Measurements from ENCODE around the gene BIRC3. TPM values are rescaled to one million over a fixed set of nuclear protein-coding genes. Genes with fewer than 3 reads are reported as not detected.

BIRC3 gene
- total and polyA plus RNA-seq, 2 of the 4 experiments (the other 2 are of a cell fraction) = 2.2 to 5.0 TPM

GRCh38 chr11:102295045-102295444 lies 22.2 kb upstream of the BIRC3 start:
- intact Hi-C loops (cut with micrococcal nuclease) = no loop called here
- H2AFZ ChIP-seq (replicated peaks; ENCODE audit: low read length, poor library complexity) = peak overlapping the region; percentile 43

More at GRCh38 chr11:102295045-102295444, 22.2 kb upstream of the BIRC3 start:
- TF ChIP-seq BHLHE40 (IDR thresholded peaks at IDR 0.05; ENCODE audit: low read depth, low read length) (no peak), SMC3 (IDR thresholded peaks at IDR 0.05; ENCODE audit: low read depth, low read length) (no peak), MAZ (IDR thresholded peaks at IDR 0.05; ENCODE audit: borderline replicate concordance, low read depth, low read length) (no peak), CEBPB (IDR thresholded peaks at IDR 0.05; ENCODE audit: low read depth, low read length) (no peak), RCOR1 (IDR thresholded peaks at IDR 0.05; ENCODE audit: insufficient replicate concordance, low read length) (no peak), POLR2A (IDR thresholded peaks at IDR 0.05; ENCODE audit: low read depth, low read length) (no peak), MAFK (IDR thresholded peaks at IDR 0.05; ENCODE audit: low read depth, low read length) (no peak), MXI1 (IDR thresholded peaks at IDR 0.05; ENCODE audit: borderline replicate concordance, low read depth, low read length) (no peak), NFE2L2 (IDR thresholded peaks at IDR 0.05; ENCODE audit: low read depth, low read length) (no peak), RFX5 (IDR thresholded peaks at IDR 0.05; ENCODE audit: low read depth, low read length) (no peak), USF2 (IDR thresholded peaks at IDR 0.05; ENCODE audit: low read depth, low read length) (no peak), CTCF (conservative IDR thresholded peaks at IDR 0.05; ENCODE audit: low read depth, low read length) (no peak), FOS (IDR thresholded peaks at IDR 0.05; ENCODE audit: low read depth, low read length) (no peak)
- Histone ChIP-seq H4K91ac (ENCODE audit: insufficient read depth, low read depth, low read length) (no peak overlapping the region; the same call in 1 of the 2 replicates), H3K4me2 (ENCODE audit: low read depth, low read length) (no peak overlapping the region), H2BK5ac (ENCODE audit: low read depth, low read length, poor library complexity, severe bottlenecking) (no peak overlapping the region), H4K8ac (ENCODE audit: low read depth in 2 of 2, low read length in 2 of 2) (no peak overlapping the region), H3K56ac (ENCODE audit: extremely low read depth, insufficient read depth, low read length) (no peak overlapping the region), H2BK120ac (ENCODE audit: low read depth, low read length) (no peak overlapping the region), H3K14ac (replicated peaks; ENCODE audit: low read depth, low read length) (no peak overlapping the region), H2AK5ac (ENCODE audit: low read depth, low read length) (no peak overlapping the region), H3K18ac (ENCODE audit: low read depth, low read length) (no peak overlapping the region), H3K23ac (ENCODE audit: low read depth, low read length) (no peak overlapping the region), H3K9ac (ENCODE audit: low read depth, low read length) (no peak overlapping the region), H3K27me3 (ENCODE audit: control insufficient read depth, insufficient read depth, low read length) (no peaks in the 10 kb centered on the region), H4K20me1 (ENCODE audit: insufficient read depth, low read length) (no peaks in the 10 kb centered on the region), H3K36me3 (ENCODE audit: control insufficient read depth, insufficient read depth, low read length) (no peaks in the 10 kb centered on the region), H3K4me1 (ENCODE audit: control insufficient read depth, insufficient read depth, low read length) (no peaks in the 10 kb centered on the region), H3K79me1 (ENCODE audit: low read depth in 1 of 2, low read length in 2 of 2) (no peaks in the 10 kb centered on the region), H4K5ac (ENCODE audit: low read depth, low read length) (no peak overlapping the region), H3K9me1 (ENCODE audit: insufficient read depth, low read length) (no peaks in the 10 kb centered on the region), H2BK20ac (ENCODE audit: low read depth, low read length) (no peak overlapping the region), H3K4ac (ENCODE audit: low read depth, low read length) (no peak overlapping the region), H3K27ac (ENCODE audit: insufficient read depth, low read length) (no peak overlapping the region), H3K4me3 (ENCODE audit: insufficient read depth, low read depth, low read length) (no peak overlapping the region), H2AK9ac (replicated peaks; ENCODE audit: low read depth, low read length, poor library complexity) (no peak overlapping the region), H3K9me3 (ENCODE audit: control insufficient read depth, insufficient read depth, low read length) (no peaks in the 10 kb centered on the region), H2BK15ac (ENCODE audit: low read depth, low read length) (no peak overlapping the region)
- POLR2A ChIA-PET (ENCODE audit: unreplicated experiment) = no interaction called here
- WGBS, 2 experiments (ENCODE audit: extremely low coverage in 2 of 2, insufficient read length in 1 of 2) = 93% methylated on average over 2 of the region's 2 CpGs; no CpG with 5 or more reads in 1 of the 2 experiments
- no TSS peak for BruUV-seq (replicated peaks)
- dilution Hi-C loops (cut with HindIII; ENCODE audit: low sequenced_read_pairs, unreplicated experiment) (no loop called here), in situ Hi-C loops (cut with MboI; ENCODE audit: low sequenced_read_pairs) (loop anchor here (25.0 kb wide), 1 partner anchor 92 kb away; no protein-coding TSS in a partner anchor)
- DNase-seq = no peak
- ATAC-seq (ENCODE audit: low read depth) = no peak
- CTCF ChIA-PET = interaction anchor here (0.6 to 1.8 kb wide), 3 partner anchors 8 to 318 kb away, joined by 3 to 11 read pairs (median 4); no protein-coding TSS in a partner anchor

Measured in IMR-90 (cell line).